HG03060 (cell line): ENCODE measurements around the gene HEPN1.

Source experiments
- ATAC-seq: cut with Tn5 transposase; IDR thresholded peaks from one replicate; pipeline ENCODE4 v1.9.1; 2021; ENCODE audit warnings: low read depth, moderate number of reproducible peaks; ENCODE audit not compliant: unreplicated experiment

The HEPN1 gene

GRCh38 chr11:124918950-124919349, at the start of gene HEPN1:
HEPN1 (plus strand) TSS chr11:124919250.
- no peak for ATAC-seq

GRCh38 chr11:124869331-124869730, 49.7 kb upstream of the HEPN1 start:
- ATAC-seq: no peak

GRCh38 chr11:124869856-124870387, 49.1 kb upstream of the HEPN1 start:
- ATAC-seq: no peak

DNA sequence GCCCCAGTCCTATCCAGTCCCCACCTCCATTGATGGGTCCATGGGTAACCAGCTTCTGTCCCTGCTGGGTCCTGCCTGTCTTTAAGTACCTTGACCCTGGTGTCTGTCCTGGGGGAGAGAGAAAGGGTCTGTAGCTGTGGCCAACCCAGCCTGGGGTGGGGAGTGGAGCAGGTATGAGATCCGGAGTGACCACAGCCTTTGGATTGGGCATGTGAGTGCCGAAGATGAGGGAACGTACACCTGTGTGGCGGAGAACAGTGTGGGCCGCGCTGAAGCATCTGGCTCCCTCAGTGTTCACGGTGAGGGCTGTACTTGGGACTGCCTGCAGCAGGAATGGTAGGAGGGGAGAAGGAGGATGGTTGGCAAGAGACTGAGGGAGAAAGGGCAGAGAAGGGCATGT, 48.6 kb upstream of the HEPN1 start:
- ATAC-seq: no peak

DNA sequence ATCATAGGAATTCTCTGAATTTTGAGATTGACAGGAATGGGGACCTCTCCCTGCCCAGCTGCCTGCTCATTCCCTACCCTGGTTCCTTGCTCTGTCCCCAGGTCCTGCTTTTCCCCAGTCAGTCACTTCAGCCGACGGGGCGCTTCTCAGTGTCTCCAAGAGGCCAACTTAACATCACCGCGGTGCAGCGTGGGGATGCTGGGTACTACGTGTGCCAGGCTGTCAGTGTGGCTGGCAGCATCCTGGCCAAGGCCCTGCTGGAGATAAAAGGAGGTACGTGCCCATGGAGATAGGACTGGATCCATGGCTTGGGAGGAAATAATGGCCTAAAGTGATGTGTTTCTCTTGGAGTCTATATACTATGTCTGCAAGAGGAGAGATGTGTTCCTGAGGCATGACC, 46.8 kb upstream of the HEPN1 start:
- ATAC-seq: no peak

DNA sequence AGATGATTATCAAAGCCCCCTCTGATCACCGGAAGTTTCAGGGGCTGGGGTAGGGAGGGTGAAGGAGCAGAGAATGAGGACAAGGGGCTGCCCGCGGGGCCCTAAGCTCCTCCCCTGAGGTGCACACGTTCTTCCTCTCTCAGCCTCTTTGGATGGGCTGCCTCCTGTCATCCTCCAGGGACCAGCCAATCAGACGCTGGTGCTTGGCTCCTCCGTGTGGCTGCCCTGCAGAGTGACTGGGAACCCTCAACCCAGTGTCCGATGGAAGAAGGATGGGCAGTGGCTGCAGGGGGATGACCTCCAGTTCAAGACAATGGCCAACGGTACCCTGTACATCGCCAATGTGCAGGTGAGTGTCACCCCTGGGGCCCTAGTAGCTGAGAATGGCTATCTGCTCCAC, 46.3 kb upstream of the HEPN1 start:
- ATAC-seq: no peak

GRCh38 chr11:124873951-124874350, 45.1 kb upstream of the HEPN1 start:
- ATAC-seq: no peak

DNA sequence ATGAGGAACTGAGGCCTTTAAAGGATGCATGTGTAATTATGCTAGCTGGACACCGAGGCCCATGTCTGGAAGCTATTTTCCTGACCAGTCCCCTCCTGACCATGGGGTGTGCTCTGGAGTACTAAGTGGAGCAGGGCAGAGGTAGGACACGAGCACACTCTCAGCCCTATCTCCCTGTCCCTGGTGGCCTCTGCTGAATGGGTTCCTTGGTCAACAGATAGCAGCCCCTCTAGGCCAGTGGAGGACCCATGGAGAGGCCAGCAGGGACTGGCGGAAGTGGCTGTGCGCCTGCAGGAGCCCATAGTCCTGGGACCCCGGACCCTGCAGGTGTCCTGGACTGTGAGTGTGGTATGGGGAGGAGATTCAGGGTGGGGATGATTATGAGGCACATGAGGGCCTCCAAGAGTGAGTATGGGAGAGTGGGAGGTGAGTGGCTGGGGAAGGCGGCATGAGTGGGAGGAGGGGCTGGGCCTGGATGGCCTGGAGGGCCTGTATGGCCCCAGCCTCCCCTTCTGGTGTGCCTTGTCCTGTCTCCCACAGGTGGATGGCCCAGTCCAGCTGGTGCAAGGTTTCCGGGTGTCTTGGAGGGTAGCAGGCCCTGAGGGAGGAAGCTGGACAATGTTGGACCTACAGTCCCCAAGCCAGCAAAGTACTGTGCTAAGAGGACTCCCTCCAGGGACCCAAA, 44.3 kb upstream of the HEPN1 start:
- ATAC-seq: no peak

DNA sequence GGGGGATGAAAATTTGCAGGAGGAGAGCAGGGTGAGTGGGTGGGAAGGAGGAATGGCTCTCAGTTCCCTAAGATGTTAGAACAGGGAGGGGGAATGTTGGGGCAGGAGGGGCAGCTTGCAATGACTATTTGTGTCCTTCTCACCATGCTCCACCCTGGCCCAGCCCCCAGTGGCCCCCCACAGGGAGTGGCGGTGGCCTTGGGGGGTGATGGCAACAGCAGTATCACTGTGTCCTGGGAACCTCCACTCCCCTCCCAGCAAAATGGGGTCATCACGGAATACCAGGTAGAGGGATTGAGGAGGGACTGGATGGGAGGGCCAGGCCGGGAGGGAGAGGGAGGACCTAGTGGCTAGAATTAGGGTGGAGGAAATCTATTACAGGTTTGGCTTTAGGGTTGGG, 43.6 kb upstream of the HEPN1 start:
- ATAC-seq: no peak

- peak; percentile 59 for ATAC-seq
Observed at GRCh38 chr11:124875943-124876817, 42.9 kb upstream of the HEPN1 start.

DNA sequence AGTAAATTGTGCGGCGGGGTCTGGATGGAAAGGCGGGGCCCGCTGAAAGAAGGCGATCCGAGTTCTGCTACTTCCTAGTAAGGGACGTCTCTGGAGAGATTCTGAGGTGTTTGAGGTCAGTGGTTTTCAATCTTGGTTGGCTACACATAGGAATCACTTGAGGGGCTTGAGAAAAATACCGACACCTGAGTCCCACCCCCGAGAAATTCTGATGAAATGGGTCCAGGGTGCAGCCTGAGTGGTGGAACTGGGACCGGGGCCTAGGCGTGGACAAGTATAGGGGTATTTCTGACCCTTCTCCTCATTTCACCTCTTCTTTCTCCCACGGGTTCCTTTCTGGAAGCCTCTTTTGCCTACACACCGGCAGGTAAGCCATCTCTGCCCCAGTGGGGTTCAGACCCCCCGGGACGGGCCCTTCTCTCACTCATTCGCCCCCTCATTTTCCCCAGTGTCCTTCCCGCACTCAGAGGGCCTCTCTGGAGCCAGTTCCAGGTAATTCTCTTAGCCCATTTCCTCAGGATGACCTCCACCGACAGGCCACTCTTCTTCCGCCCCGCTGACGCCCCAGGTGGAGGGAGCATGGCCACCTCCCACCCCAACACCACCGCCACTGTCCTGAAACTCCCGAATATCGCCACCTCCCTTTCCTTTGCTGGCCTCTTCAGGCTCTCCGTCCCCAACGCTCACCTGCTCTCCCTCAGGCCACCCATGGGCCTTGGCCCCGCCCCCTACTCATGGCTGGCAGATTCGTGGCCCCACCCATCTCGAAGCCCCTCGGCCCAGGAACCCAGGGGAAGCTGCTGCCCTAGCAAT, 42.0 kb upstream of the HEPN1 start:
- ATAC-seq: no peak

DNA sequence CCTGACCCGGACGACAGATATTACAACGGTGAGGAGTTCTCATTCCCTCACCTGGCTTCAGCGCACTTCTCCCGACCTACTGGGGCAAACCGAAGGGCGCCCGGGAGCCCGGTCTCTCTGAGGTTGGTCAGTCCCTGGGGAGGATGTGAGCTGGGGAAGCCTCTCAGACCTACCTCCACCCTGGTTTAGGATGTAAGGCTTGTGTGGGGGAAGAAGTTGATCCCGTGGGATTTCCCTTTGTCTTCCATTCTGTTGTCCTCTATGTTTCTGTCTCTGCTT, 41.5 kb upstream of the HEPN1 start:
- no peak for ATAC-seq

DNA sequence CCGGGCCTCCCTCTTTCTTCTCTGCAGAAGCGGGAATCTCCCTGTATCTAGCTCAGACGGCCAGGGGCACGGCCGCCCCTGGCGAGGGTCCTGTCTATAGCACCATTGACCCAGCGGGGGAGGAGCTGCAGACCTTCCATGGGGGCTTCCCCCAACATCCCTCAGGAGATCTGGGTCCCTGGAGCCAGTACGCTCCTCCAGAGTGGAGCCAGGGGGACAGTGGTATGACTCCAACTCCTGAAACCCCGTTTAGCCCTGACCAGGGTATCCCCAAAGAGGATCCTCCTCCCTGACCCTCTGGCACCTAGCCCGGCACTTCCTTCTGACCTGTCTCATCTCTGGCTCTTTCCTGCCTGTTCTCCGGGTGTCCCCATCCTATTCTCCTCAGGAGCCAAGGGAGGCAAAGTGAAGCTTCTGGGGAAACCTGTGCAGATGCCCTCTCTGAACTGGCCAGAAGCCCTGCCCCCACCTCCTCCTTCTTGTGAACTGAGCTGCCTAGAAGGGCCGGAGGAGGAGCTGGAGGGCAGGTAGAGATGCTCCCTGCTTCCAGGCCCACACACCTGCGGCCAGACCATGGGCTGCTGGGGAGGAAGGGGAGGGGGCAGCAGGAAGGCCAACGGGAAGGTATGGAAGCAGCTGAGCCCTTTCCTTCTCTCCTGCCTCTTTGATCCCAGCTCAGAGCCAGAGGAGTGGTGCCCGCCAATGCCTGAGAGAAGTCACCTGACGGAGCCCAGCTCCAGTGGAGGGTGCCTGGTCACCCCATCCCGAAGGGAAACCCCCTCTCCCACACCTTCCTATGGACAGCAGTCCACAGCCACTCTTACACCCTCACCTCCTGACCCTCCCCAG, 40.9 kb upstream of the HEPN1 start:
- no peak for ATAC-seq

- no peak for ATAC-seq
Observed at GRCh38 chr11:124878759-124879492, 40.1 kb upstream of the HEPN1 start.

DNA sequence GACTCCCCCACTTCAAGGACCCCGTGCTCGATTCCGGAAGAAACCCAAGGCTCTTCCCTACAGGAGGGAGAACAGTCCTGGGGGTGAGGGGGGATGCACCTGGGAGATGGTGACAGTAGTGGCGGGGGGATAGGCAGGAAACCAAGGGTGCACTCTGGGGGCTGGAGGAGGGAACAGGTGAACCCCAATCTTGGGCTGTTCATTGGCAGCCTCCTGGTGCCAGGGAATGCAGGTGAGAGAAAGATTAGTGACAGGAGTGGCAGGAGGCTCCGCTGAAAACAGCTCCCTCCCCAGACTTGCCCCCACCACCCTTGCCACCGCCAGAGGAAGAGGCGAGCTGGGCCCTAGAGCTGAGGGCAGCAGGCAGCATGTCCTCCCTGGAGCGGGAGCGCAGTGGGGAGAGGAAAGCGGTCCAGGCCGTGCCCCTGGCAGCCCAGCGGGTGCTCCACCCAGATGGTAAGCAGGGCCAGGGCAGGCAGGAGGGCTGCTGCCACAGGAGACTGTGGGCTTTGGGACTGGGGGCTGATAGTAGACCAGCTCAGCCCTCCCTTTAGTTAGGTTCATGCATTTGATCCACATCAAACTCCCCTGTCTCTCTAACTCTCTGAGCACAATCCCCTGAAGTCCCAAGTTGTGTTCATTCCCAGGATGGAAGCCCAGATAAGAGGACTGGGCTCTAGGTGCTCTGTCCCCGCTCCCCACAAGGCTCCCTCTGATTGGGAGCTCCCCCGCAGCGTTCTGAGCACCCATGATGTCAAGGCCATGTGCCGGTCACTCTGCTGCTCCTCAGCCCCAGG, 39.4 kb upstream of the HEPN1 start:
- ATAC-seq: no peak

GRCh38 chr11:124880290-124880611, 38.8 kb upstream of the HEPN1 start:
- no peak for ATAC-seq

GRCh38 chr11:124880958-124881357, 38.1 kb upstream of the HEPN1 start:
- ATAC-seq: no peak

GRCh38 chr11:124882339-124883071, 36.5 kb upstream of the HEPN1 start:
- ATAC-seq: no peak
